ENCODE results near the gene PPAT.

PPAT gene

DNA sequence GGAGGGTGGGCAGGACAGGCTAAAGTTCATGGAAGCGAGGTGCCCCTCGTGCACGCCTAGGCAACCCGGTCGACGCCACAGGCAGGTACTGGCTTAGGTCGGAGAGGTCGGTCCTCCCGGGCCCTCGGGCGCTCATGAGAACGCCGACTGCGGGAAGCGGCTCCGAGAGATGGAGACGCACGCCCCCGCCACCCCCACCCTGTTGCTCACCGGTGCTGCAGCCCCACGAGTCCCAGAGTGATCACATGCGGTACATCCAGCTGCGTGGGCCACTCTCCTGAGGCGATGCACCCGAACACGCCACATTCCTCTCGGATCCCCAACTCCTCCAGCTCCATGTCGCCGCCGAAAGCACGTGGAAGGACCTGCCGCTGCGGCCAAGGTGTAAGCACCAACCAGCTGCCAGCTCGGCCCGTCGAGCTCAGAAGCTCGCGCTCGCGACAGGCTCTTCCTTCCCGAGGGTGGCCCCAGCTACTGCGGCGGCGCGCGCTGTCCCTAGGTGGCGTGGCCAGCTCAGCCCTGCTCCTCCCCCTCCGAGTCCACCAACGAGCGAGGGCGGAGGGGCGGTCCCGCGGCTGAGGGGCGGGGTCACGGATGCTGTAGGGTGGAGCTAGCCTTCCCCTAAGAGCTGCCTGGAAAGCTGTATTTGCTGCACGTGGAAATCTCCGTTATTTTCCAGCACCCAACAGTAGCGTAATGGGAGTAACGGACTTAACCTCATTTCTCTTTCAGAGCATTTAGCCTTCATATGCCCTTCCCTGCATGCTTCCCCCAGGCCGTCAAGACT lies at the start of gene PPAT:
PPAT (minus strand) TSS at position 476 of the 787 bp plus-strand sequence; CDS start at position 338, 138 bp downstream.
- TF ChIP-seq, protein P1, sequence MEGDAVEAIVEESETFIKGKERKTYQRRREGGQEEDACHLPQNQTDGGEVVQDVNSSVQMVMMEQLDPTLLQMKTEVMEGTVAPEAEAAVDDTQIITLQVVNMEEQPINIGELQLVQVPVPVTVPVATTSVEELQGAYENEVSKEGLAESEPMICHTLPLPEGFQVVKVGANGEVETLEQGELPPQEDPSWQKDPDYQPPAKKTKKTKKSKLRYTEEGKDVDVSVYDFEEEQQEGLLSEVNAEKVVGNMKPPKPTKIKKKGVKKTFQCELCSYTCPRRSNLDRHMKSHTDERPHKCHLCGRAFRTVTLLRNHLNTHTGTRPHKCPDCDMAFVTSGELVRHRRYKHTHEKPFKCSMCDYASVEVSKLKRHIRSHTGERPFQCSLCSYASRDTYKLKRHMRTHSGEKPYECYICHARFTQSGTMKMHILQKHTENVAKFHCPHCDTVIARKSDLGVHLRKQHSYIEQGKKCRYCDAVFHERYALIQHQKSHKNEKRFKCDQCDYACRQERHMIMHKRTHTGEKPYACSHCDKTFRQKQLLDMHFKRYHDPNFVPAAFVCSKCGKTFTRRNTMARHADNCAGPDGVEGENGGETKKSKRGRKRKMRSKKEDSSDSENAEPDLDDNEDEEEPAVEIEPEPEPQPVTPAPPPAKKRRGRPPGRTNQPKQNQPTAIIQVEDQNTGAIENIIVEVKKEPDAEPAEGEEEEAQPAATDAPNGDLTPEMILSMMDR (conservative IDR thresholded peaks at IDR 0.05): no peak
- H3K27ac ChIP-seq: peak within 1 kb of the TSS; percentile 87

DNA sequence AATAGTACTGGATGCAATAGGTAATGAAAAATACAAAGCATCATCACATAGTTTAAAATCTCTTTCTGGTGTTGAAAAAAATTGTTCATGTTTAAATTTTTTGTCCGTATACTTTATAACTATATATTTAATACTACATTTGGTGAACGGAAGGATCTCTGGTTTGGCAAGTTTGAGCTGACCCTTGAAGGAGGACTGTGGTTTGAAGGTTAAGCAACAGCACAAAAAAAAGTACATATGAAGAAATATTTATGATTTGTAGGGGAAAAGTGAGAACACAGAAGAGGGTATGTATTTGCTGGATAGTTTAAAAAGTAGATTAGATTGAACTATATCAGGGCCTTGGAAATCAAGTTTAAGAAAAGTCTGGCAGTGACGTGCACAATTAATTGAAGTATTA lies 45.3 kb upstream of the PPAT start:
- TF ChIP-seq, protein P1 (conservative IDR thresholded peaks at IDR 0.05): no peak
- H3K27ac ChIP-seq: no peak overlapping the region

DNA sequence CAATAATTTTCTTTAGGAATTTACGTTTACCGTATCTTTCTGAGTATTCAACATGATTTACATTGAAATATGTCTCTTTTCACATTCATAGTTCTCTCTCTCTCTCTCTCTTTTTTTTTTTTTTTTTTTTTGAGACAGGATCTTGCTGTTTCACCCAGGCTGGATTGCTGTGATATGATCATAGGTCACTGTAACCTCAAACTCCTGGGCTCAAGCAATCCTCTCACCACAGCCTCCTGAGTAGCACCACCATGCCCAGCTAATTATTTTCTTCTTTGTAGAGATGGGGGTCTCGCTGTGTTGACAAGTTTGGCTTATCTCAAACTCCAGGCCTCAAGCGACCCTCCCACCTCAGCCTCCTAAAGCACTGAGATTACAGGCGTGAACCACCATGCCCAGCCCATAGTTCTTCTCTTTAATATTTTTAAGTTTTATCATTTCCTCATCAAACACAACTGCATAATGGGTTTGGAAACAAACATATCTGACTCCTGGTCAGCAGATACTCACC lies 41.8 kb upstream of the PPAT start:
- TF ChIP-seq, protein P1 (conservative IDR thresholded peaks at IDR 0.05): no peak

DNA sequence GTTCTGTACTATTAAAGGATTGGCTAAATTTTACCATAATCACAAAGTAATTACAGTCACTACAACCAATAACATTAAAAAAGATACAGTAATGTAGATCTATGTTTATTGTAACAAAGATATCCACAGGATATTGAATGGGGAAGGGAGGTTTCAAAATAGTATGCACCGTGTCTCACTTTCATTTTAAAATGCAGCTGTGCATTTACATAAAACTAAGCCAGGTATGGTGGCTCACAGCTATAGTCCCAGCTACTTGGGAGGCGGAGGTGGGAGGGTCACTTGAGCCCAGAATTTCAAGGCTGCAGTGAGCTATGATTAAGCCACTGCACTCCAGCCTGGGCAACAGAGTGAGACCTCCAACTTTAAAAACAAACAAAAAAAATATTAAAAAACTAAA lies 40.5 kb upstream of the PPAT start:
- TF ChIP-seq, protein P1 (conservative IDR thresholded peaks at IDR 0.05): no peak
- no peak overlapping the region for H3K27ac ChIP-seq

More for the DNA sequence above, 41.8 kb upstream of the PPAT start:
- H3K27ac ChIP-seq: no peak overlapping the region

DNA sequence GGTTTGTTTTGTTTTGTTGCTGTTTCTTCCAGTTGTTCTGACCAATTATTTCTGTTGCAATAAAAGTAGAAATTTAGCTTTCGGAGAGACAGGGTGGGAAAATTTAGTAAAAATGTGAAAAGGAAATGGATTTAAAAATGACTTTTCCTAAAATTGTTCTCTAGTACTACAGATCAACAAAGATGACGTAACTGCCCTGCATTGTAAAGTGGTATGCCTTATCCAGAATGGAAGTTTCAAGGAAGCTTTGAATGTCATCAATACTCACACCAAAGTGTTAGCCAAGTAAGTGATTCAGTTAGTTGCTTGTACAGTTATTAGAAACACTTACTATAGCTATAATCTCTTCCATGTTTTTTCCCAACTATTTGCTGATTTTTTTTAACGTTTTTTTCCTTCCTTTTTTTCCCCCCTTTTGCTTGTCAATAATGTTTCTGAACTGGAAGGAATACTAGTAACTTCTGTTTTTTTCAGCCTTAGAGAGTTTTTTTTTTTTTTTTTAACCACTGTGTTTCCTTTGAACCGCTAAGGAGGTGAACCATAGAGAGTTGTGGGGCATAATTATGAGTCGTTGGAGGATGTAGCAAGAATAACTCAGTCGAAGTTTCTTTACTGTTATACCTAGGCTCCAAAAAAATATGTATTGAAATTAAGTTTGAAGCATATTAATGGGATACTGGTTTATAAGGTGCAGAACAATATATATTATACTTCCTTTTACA lies 34.2 kb upstream of the PPAT start:
- peak overlapping the region; percentile 96; the same call in 1 of the 2 replicates for H3K27ac ChIP-seq
- TF ChIP-seq, protein P1 (conservative IDR thresholded peaks at IDR 0.05): no peak

DNA sequence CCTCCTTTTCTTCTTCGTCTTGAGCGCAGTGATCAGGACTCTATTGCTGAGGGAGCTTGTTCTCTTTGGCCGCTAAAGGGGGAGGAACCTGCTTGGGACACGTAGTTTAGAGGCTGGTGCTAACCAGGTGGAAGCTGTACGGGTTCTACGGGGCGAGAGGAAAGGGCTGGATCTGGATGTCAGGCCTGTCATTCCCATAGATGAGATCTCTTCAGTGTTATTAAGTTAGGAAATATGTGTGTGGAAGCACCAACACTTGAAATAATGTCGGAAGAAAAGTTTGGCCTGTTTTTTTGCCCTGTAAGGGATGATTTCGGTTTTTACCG lies 32.6 kb upstream of the PPAT start:
- TF ChIP-seq, protein P1 (conservative IDR thresholded peaks at IDR 0.05): no peak
- H3K27ac ChIP-seq: peak overlapping the region; percentile 96

DNA sequence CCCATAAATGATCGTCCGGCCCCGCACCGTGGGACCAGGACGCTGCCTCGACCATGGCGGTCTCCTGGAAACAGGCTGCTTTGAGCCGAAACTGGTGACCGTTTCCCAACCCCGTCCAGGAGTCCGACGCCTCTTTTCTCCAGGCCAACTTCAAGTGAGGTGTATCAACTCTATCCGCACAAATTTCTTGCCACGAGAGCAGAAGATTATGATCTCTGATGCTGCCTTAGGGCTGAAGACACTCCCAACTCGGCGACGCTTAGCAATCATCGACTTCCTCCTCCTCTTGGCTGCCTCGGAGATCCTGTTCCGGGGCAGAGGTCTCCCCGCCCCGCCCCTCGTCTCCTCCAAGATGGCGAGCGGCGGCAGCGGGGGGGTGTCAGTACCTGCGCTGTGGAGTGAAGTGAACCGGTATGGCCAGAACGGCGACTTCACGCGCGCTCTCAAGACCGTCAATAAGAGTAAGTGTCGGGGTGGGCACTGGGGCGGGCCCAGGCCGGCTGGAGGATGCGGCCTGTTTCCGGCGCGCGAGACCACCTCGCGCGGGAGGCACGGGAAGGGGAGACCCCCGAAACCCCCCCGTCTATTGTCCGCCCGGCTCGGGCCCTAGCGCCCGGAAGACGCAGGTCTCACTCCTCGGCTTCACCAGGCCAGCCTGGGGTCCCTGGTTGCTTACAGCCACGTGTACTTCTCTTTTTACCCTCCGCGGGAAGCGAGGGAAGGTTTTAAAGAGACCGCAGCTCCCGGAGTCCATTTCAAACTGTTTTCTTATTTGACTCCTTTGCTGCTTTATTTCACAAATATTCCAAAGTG lies 32.1 kb upstream of the PPAT start, which contains the start of gene SRP72:
SRP72 (plus strand) TSS at position 334 of the 813 bp plus-strand sequence; CDS start at position 353, 19 bp downstream.
- TF ChIP-seq, protein P1 (conservative IDR thresholded peaks at IDR 0.05): no peak
- peak within 1 kb of the TSS; percentile 96 for H3K27ac ChIP-seq

Measured in VCaP (cell line).